ENCODE results near the gene PKP4.

PKP4 gene

DNA sequence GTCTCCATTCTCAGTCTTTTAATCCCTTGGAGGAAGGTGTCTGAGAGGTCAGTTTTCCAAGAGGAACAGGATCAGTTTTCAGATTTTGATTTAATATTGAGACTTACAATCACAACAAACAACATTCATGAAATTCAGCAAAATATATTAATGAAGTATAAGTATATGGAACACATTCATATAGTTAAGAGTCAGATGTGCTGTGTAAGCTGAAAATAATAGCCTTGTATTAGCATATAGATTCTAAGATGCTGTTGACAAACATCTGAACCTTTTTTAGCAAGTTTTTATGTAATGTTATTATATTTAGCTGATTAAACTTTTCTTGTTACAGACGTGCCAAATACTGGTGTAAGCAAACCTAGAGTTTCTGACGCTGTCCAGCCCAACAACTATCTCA, 163.9 kb downstream of the PKP4 start:
- H3K27ac ChIP-seq (ENCODE audit: insufficient read depth in 1 of 2, low read depth in 1 of 2, low read length in 2 of 2, poor library complexity in 1 of 2, severe bottlenecking in 2 of 2) = no peak overlapping the region
- no peak overlapping the region for H3K4me3 ChIP-seq (ENCODE audit: control insufficient read depth in 1 of 7, extremely low read depth in 1 of 7, insufficient read depth in 4 of 7, low read depth in 2 of 7, low read length in 6 of 7)
- peaks cover 0 to 9% (median 6%) of the 10 kb centered on the region in 4 experiments for H3K4me1 ChIP-seq (ENCODE audit: control extremely low read depth in 1 of 4, control insufficient read depth in 4 of 4, insufficient read depth in 4 of 4, low read length in 3 of 4)
- CTCF ChIA-PET = interaction anchor here (2.1 kb wide), 1 partner anchor 11 kb away, joined by 5 read pairs; no protein-coding TSS in a partner anchor
- H3K27me3 ChIP-seq (replicated peaks in 2 of 5; ENCODE audit: control insufficient read depth in 4 of 5, insufficient read depth in 5 of 5, low read length in 4 of 5) = no peaks in the 10 kb centered on the region
- WGBS (ENCODE audit: insufficient coverage) = no CpG with 5 or more reads among the region's 2 CpGs
- POLR2A ChIA-PET = no interaction called here
- no peaks in the 10 kb centered on the region for H3K9me3 ChIP-seq (ENCODE audit: control extremely low read depth in 1 of 5, control insufficient read depth in 4 of 5, insufficient read depth in 2 of 5, low read depth in 1 of 5, low read length in 4 of 5)
- peaks cover 2 to 42% (median 27%) of the 10 kb centered on the region in 4 experiments for H3K36me3 ChIP-seq (ENCODE audit: control insufficient read depth in 4 of 4, insufficient read depth in 4 of 4, low read length in 3 of 4)
- DNase-seq = no peak

GRCh38 chr2:158624071-158624667, 167.4 kb downstream of the PKP4 start:
- CTCF ChIA-PET = no interaction called here
- POLR2A ChIA-PET = no interaction called here
- 92% methylated on average over 2 of the region's 3 CpGs for WGBS (ENCODE audit: insufficient coverage)

GRCh38 chr2:158624961-158625360, 168.2 kb downstream of the PKP4 start:
- no peak for DNase-seq
- POLR2A ChIA-PET = no interaction called here
- WGBS (ENCODE audit: insufficient coverage) = 97% methylated on average over 19 of the region's 19 CpGs
- no peak overlapping the region for H3K4me3 ChIP-seq (ENCODE audit: control insufficient read depth in 1 of 7, extremely low read depth in 1 of 7, insufficient read depth in 4 of 7, low read depth in 2 of 7, low read length in 6 of 7)
- H3K27ac ChIP-seq (ENCODE audit: insufficient read depth in 1 of 2, low read depth in 1 of 2, low read length in 2 of 2, poor library complexity in 1 of 2, severe bottlenecking in 2 of 2) = no peak overlapping the region
- H3K4me1 ChIP-seq (ENCODE audit: control extremely low read depth in 1 of 4, control insufficient read depth in 4 of 4, insufficient read depth in 4 of 4, low read length in 3 of 4) = peaks cover 0 to 4% (median 1%) of the 10 kb centered on the region in 4 experiments
- no peaks in the 10 kb centered on the region for H3K9me3 ChIP-seq (ENCODE audit: control extremely low read depth in 1 of 5, control insufficient read depth in 4 of 5, insufficient read depth in 2 of 5, low read depth in 1 of 5, low read length in 4 of 5)
- no peaks in the 10 kb centered on the region for H3K27me3 ChIP-seq (replicated peaks in 2 of 5; ENCODE audit: control insufficient read depth in 4 of 5, insufficient read depth in 5 of 5, low read length in 4 of 5)
- CTCF ChIA-PET = no interaction called here
- peaks cover 2 to 43% (median 28%) of the 10 kb centered on the region in 4 experiments for H3K36me3 ChIP-seq (ENCODE audit: control insufficient read depth in 4 of 4, insufficient read depth in 4 of 4, low read length in 3 of 4)

More at GRCh38 chr2:158624071-158624667, 167.4 kb downstream of the PKP4 start:
- Histone ChIP-seq H3K27ac (ENCODE audit: insufficient read depth in 1 of 2, low read depth in 1 of 2, low read length in 2 of 2, poor library complexity in 1 of 2, severe bottlenecking in 2 of 2) (no peak overlapping the region), H3K4me1 (ENCODE audit: control extremely low read depth in 1 of 4, control insufficient read depth in 4 of 4, insufficient read depth in 4 of 4, low read length in 3 of 4) (peaks cover 0 to 9% (median 3%) of the 10 kb centered on the region in 4 experiments), H3K9me3 (ENCODE audit: control extremely low read depth in 1 of 5, control insufficient read depth in 4 of 5, insufficient read depth in 2 of 5, low read depth in 1 of 5, low read length in 4 of 5) (no peaks in the 10 kb centered on the region), H3K4me3 (ENCODE audit: control insufficient read depth in 1 of 7, extremely low read depth in 1 of 7, insufficient read depth in 4 of 7, low read depth in 2 of 7, low read length in 6 of 7) (no peak overlapping the region), H3K27me3 (replicated peaks in 2 of 5; ENCODE audit: control insufficient read depth in 4 of 5, insufficient read depth in 5 of 5, low read length in 4 of 5) (no peaks in the 10 kb centered on the region), H3K36me3 (ENCODE audit: control insufficient read depth in 4 of 4, insufficient read depth in 4 of 4, low read length in 3 of 4) (peaks cover 2 to 40% (median 27%) of the 10 kb centered on the region in 4 experiments)
- DNase-seq = no peak

GRCh38 chr2:158629116-158629515, 172.4 kb downstream of the PKP4 start:
- WGBS (ENCODE audit: insufficient coverage) = 92% methylated on average over 5 of the region's 5 CpGs
- Histone ChIP-seq H3K4me3 (ENCODE audit: control insufficient read depth in 1 of 7, extremely low read depth in 1 of 7, insufficient read depth in 4 of 7, low read depth in 2 of 7, low read length in 6 of 7) (no peak overlapping the region), H3K27ac (ENCODE audit: insufficient read depth in 1 of 2, low read depth in 1 of 2, low read length in 2 of 2, poor library complexity in 1 of 2, severe bottlenecking in 2 of 2) (no peak overlapping the region), H3K36me3 (ENCODE audit: control insufficient read depth in 4 of 4, insufficient read depth in 4 of 4, low read length in 3 of 4) (peaks cover 9 to 37% (median 24%) of the 10 kb centered on the region in 4 experiments), H3K4me1 (ENCODE audit: control extremely low read depth in 1 of 4, control insufficient read depth in 4 of 4, insufficient read depth in 4 of 4, low read length in 3 of 4) (peaks cover 0 to 4% (median 1%) of the 10 kb centered on the region in 4 experiments), H3K27me3 (replicated peaks in 2 of 5; ENCODE audit: control insufficient read depth in 4 of 5, insufficient read depth in 5 of 5, low read length in 4 of 5) (no peaks in the 10 kb centered on the region), H3K9me3 (ENCODE audit: control extremely low read depth in 1 of 5, control insufficient read depth in 4 of 5, insufficient read depth in 2 of 5, low read depth in 1 of 5, low read length in 4 of 5) (no peaks in the 10 kb centered on the region)
- ChIA-PET POLR2A (no interaction called here), CTCF (interaction anchor here (0.7 kb wide), 1 partner anchor 9 kb away, joined by 3 read pairs; no protein-coding TSS in a partner anchor)
- DNase-seq = no peak

GRCh38 chr2:158633261-158633660, 176.5 kb downstream of the PKP4 start:
- DNase-seq = no peak

GRCh38 chr2:158634627-158635026, 177.9 kb downstream of the PKP4 start:
- POLR2A ChIA-PET = no interaction called here
- no CpG with 5 or more reads among the region's 5 CpGs for WGBS (ENCODE audit: insufficient coverage)
- no peak overlapping the region for H3K4me3 ChIP-seq (ENCODE audit: control insufficient read depth in 1 of 7, extremely low read depth in 1 of 7, insufficient read depth in 4 of 7, low read depth in 2 of 7, low read length in 6 of 7)
- H3K27ac ChIP-seq (ENCODE audit: insufficient read depth in 1 of 2, low read depth in 1 of 2, low read length in 2 of 2, poor library complexity in 1 of 2, severe bottlenecking in 2 of 2) = no peak overlapping the region
- H3K4me1 ChIP-seq (ENCODE audit: control extremely low read depth in 1 of 4, control insufficient read depth in 4 of 4, insufficient read depth in 4 of 4, low read length in 3 of 4) = peaks cover 0 to 6% (median under 1%) of the 10 kb centered on the region in 4 experiments
- CTCF ChIA-PET = no interaction called here
- no peaks in the 10 kb centered on the region for H3K9me3 ChIP-seq (ENCODE audit: control extremely low read depth in 1 of 5, control insufficient read depth in 4 of 5, insufficient read depth in 2 of 5, low read depth in 1 of 5, low read length in 4 of 5)
- H3K27me3 ChIP-seq (replicated peaks in 2 of 5; ENCODE audit: control insufficient read depth in 4 of 5, insufficient read depth in 5 of 5, low read length in 4 of 5) = no peaks in the 10 kb centered on the region
- H3K36me3 ChIP-seq (ENCODE audit: control insufficient read depth in 4 of 4, insufficient read depth in 4 of 4, low read length in 3 of 4) = peaks cover 19 to 34% (median 26%) of the 10 kb centered on the region in 4 experiments
- no peak for DNase-seq

More at GRCh38 chr2:158633261-158633660, 176.5 kb downstream of the PKP4 start:
- ChIA-PET CTCF (no interaction called here), POLR2A (no interaction called here)
- no peak overlapping the region for H3K27ac ChIP-seq (ENCODE audit: insufficient read depth in 1 of 2, low read depth in 1 of 2, low read length in 2 of 2, poor library complexity in 1 of 2, severe bottlenecking in 2 of 2)
- no peaks in the 10 kb centered on the region for H3K27me3 ChIP-seq (replicated peaks in 2 of 5; ENCODE audit: control insufficient read depth in 4 of 5, insufficient read depth in 5 of 5, low read length in 4 of 5)
- H3K36me3 ChIP-seq (ENCODE audit: control insufficient read depth in 4 of 4, insufficient read depth in 4 of 4, low read length in 3 of 4) = peaks cover 16 to 38% (median 24%) of the 10 kb centered on the region in 4 experiments
- H3K4me3 ChIP-seq (ENCODE audit: control insufficient read depth in 1 of 7, extremely low read depth in 1 of 7, insufficient read depth in 4 of 7, low read depth in 2 of 7, low read length in 6 of 7) = no peak overlapping the region
- no peaks in the 10 kb centered on the region for H3K9me3 ChIP-seq (ENCODE audit: control extremely low read depth in 1 of 5, control insufficient read depth in 4 of 5, insufficient read depth in 2 of 5, low read depth in 1 of 5, low read length in 4 of 5)
- peaks cover 0 to 6% (median under 1%) of the 10 kb centered on the region in 4 experiments for H3K4me1 ChIP-seq (ENCODE audit: control extremely low read depth in 1 of 4, control insufficient read depth in 4 of 4, insufficient read depth in 4 of 4, low read length in 3 of 4)
- 100% methylated on average over 1 of the region's 2 CpGs for WGBS (ENCODE audit: insufficient coverage)

- peak in 1 of 3 donors; percentile 30 for DNase-seq
- ChIA-PET POLR2A (interaction anchor here (1.0 kb wide), 1 partner anchor 33 kb away, joined by 3 read pairs; no protein-coding TSS in a partner anchor), CTCF (no interaction called here)
- no peaks in the 10 kb centered on the region for H3K9me3 ChIP-seq (ENCODE audit: control extremely low read depth in 1 of 5, control insufficient read depth in 4 of 5, insufficient read depth in 2 of 5, low read depth in 1 of 5, low read length in 4 of 5)
- no peak overlapping the region for H3K4me3 ChIP-seq (ENCODE audit: control insufficient read depth in 1 of 7, extremely low read depth in 1 of 7, insufficient read depth in 4 of 7, low read depth in 2 of 7, low read length in 6 of 7)
- no peak overlapping the region for H3K27ac ChIP-seq (ENCODE audit: insufficient read depth in 1 of 2, low read depth in 1 of 2, low read length in 2 of 2, poor library complexity in 1 of 2, severe bottlenecking in 2 of 2)
- peaks cover 0 to 6% (median under 1%) of the 10 kb centered on the region in 4 experiments for H3K4me1 ChIP-seq (ENCODE audit: control extremely low read depth in 1 of 4, control insufficient read depth in 4 of 4, insufficient read depth in 4 of 4, low read length in 3 of 4)
- peaks cover 19 to 34% (median 26%) of the 10 kb centered on the region in 4 experiments for H3K36me3 ChIP-seq (ENCODE audit: control insufficient read depth in 4 of 4, insufficient read depth in 4 of 4, low read length in 3 of 4)
- no peaks in the 10 kb centered on the region for H3K27me3 ChIP-seq (replicated peaks in 2 of 5; ENCODE audit: control insufficient read depth in 4 of 5, insufficient read depth in 5 of 5, low read length in 4 of 5)
- 40% methylated on average over 1 of the region's 3 CpGs for WGBS (ENCODE audit: insufficient coverage)
These were observed 179.3 kb downstream of the PKP4 start for GRCh38 chr2:158635961-158636601.
